GM10248 (cell line): ENCODE data around the gene CPT1B.

ENCODE experiments used
- CTCF ChIA-PET: fragments of 300-600 bp; sonication (Branson Sonifier 250); formaldehyde crosslinking; extraction: SDS; loops from one replicate; lab custom pipeline; 2021; ENCODE audit warnings: antibody characterized with exemption; lab: Yijun Ruan, JAX
- POLR2A ChIA-PET: fragments of 350-650 bp; sonication (Branson Sonifier 250); formaldehyde crosslinking; extraction: SDS; loops from one replicate; lab custom pipeline; 2020; ENCODE audit warnings: antibody characterized with exemption; lab: Yijun Ruan, JAX
- DNase-seq: peaks from one replicate; pipeline ENCODE4 v3.0.0; 2012; ENCODE audit errors: extremely low spot score
- CTCF ChIP-seq: IDR thresholded peaks from 2 replicates; pipeline ENCODE4 v1.5.1; 2012; ENCODE audit warnings: mild to moderate bottlenecking, low read depth; ENCODE audit errors: extremely low read depth, missing control alignments, control extremely low read depth

The CPT1B gene

GRCh38 chr22:50531962-50532674 lies 46.1 kb downstream of the CPT1B start:
- CTCF ChIA-PET: interaction anchor here (0.6 to 1.0 kb wide), 2 partner anchors 8 to 14 kb away, joined by 3 to 4 read pairs; partner anchors contain the start of gene KLHDC7B
- no peak for TF ChIP-seq CTCF
- POLR2A ChIA-PET: interaction anchor here (1.2 to 1.5 kb wide), 2 partner anchors 9 to 24 kb away, joined by 3 to 4 read pairs; partner anchors contain the start of genes LMF2 and NCAPH2
- DNase-seq: no peak

- peak; percentile 73 for DNase-seq
- CTCF ChIA-PET: interaction anchor here (1.0 kb wide), 1 partner anchor 9 kb away, joined by 3 read pairs; no protein-coding TSS in a partner anchor
- TF ChIP-seq CTCF: no peak
- POLR2A ChIA-PET: interaction anchor here (1.2 to 1.5 kb wide), 2 partner anchors 9 to 24 kb away, joined by 3 to 4 read pairs; partner anchors contain the start of genes LMF2 and NCAPH2
Measured at GRCh38 chr22:50531546-50531961, 46.7 kb downstream of the CPT1B start.

- ChIA-PET POLR2A (interaction anchor here (0.5 to 1.5 kb wide), 3 partner anchors 10 to 31 kb away, joined by 3 to 4 read pairs (median 3); partner anchors contain the start of genes LMF2 and NCAPH2), CTCF (no interaction called here)
- no peak for TF ChIP-seq CTCF
- peak; percentile 77 for DNase-seq
Measured at GRCh38 chr22:50530877-50531545, 47.2 kb downstream of the CPT1B start.

GRCh38 chr22:50530580-50530876 lies 47.7 kb downstream of the CPT1B start:
- CTCF ChIA-PET: no interaction called here
- POLR2A ChIA-PET: interaction anchor here (0.5 kb wide), 1 partner anchor 30 kb away, joined by 3 read pairs; no protein-coding TSS in a partner anchor
- DNase-seq: no peak
- no peak for TF ChIP-seq CTCF

- ChIA-PET CTCF (interaction anchor here (0.7 to 6.7 kb wide), 3 partner anchors 15 to 33 kb away, joined by 3 to 136 read pairs (median 3); partner anchors contain the start of genes KLHDC7B and SYCE3), POLR2A (interaction anchor here (0.9 kb wide), 1 partner anchor 9 kb away, joined by 4 read pairs; no protein-coding TSS in a partner anchor)
- DNase-seq: peak; percentile 85
- no peak for TF ChIP-seq CTCF
Measured at GRCh38 chr22:50529897-50530579, 48.2 kb downstream of the CPT1B start, which contains the start of gene TYMP. Gene TYMP, minus strand, starts transcription at chr22:50530012. Its CDS starts 303 bp downstream, at chr22:50529709.

GRCh38 chr22:50529416-50529896 lies 48.8 kb downstream of the CPT1B start:
- no peak for DNase-seq
- no peak for TF ChIP-seq CTCF
- CTCF ChIA-PET: interaction anchor here (0.7 to 6.7 kb wide), 4 partner anchors 16 to 33 kb away, joined by 3 to 136 read pairs (median 3); partner anchors contain the start of genes KLHDC7B, NCAPH2 and SYCE3
- POLR2A ChIA-PET: interaction anchor here (0.9 kb wide), 1 partner anchor 10 kb away, joined by 4 read pairs; no protein-coding TSS in a partner anchor
